Activated CD8-positive, alpha-beta T cell treated with anti-CD3 and anti-CD28 coated beads for 36 hours (primary cell): ENCODE measurements around the gene SH3BGR. TPM values are rescaled to one million over a fixed set of nuclear protein-coding genes. Genes with fewer than 3 reads are reported as not detected.
"Not testable (repeated sequence)": the region's sequence is repeated elsewhere in the genome, so short reads cannot be mapped to it uniquely, and the experiment has no call there.

Experiments used
- ATAC-seq: fragments of 200-7000 bp; cut with Tn5 transposase; one replicate; pipeline ENCODE4 v1.10.0; 2021; ENCODE audit warnings: mild to moderate bottlenecking, moderate library complexity
- CTCF ChIA-PET: fragments of 350-600 bp; sonication (Branson Sonifier 250); formaldehyde crosslinking; loops from one replicate; lab custom pipeline; 2021; ENCODE audit warnings: antibody characterized with exemption; lab: Charles Lee
- POLR2A ChIA-PET: fragments of 350-600 bp; sonication (Branson Sonifier 250); formaldehyde crosslinking; loops from one replicate; lab custom pipeline; 2021; ENCODE audit warnings: antibody characterized with exemption; lab: Charles Lee
- DNase-seq: peaks from one replicate; pipeline ENCODE4 v3.0.0-alpha.2; 2020
- H3K27ac Mint-ChIP-seq: one replicate; pipeline ENCODE4 v1.8.0; 2021; ENCODE audit warnings: mild to moderate bottlenecking, mixed read lengths
- H3K27me3 Mint-ChIP-seq: one replicate; pipeline ENCODE4 v1.8.0; 2021; ENCODE audit warnings: mixed read lengths
- H3K36me3 Mint-ChIP-seq: one replicate; pipeline ENCODE4 v1.8.0; 2021; ENCODE audit warnings: low read depth, mixed read lengths
- H3K4me1 Mint-ChIP-seq: one replicate; pipeline ENCODE4 v1.8.0; 2021; ENCODE audit warnings: low read depth, mixed read lengths
- H3K4me3 Mint-ChIP-seq: one replicate; pipeline ENCODE4 v1.8.0; 2021; ENCODE audit warnings: mild to moderate bottlenecking, moderate library complexity, mixed read lengths
- H3K9me3 Mint-ChIP-seq: one replicate; pipeline ENCODE4 v1.8.0; 2021; ENCODE audit warnings: mixed read lengths
- CTCF ChIP-seq: fragments of 200-600 bp; IDR thresholded peaks from one replicate; pipeline ENCODE4 v1.8.0; 2022; ENCODE audit warnings: antibody characterized with exemption, mild to moderate bottlenecking
- intact Hi-C: fragments of 100-400 bp; cut with micrococcal nuclease; formaldehyde crosslinking; loops from one replicate; pipeline ENCODE4 v1.10.0; 2022
- total RNA-seq, 2 experiments: library from RNA; stranded (reverse); gene quantifications; one replicate each; pipeline ENCODE4 v1.2.3, GENCODE V29; 2021

The SH3BGR gene
- total RNA-seq, 2 experiments from 2014 or later: 4.5 to 4.8 TPM

- POLR2A ChIA-PET: no interaction called here
- TF ChIP-seq CTCF: no peak
- no peak for ATAC-seq
- H3K4me3 Mint-ChIP-seq: no peak overlapping the region
- CTCF ChIA-PET: interaction anchor here (0.8 kb wide), 1 partner anchor 19 kb away, joined by 3 read pairs; no protein-coding TSS in a partner anchor
- DNase-seq: no peak
- H3K9me3 Mint-ChIP-seq: no peaks in the 10 kb centered on the region
- H3K4me1 Mint-ChIP-seq: no peaks in the 10 kb centered on the region
- H3K36me3 Mint-ChIP-seq: no peaks in the 10 kb centered on the region
- peaks cover 8% of the 10 kb centered on the region for H3K27me3 Mint-ChIP-seq
- H3K27ac Mint-ChIP-seq: no peak overlapping the region
- intact Hi-C loops: no loop called here
Observed at GRCh38 chr21:39536835-39537234, 85.1 kb downstream of the SH3BGR start.

DNA sequence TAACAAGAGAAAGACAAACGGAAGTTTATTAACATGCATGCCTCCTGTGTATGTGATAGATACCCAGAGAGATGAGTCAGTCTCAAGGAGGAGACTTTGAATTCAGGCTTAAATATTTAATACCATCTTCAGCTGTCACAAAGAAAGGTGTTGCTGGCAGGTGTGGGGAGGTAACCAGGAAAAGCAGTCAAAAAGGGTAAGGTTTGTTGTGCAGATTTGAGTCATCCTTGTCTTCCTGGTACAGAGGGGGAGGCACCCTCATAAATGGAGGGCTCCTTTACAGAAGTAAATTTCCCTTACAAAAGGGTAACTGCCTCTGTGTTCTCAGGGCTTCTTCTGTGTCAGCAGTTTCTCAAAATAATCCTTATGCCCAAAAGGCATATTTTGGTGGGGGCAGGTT, 85.8 kb downstream of the SH3BGR start:
- no peak overlapping the region for H3K4me3 Mint-ChIP-seq
- ChIA-PET POLR2A (no interaction called here), CTCF (interaction anchor here (0.8 kb wide), 1 partner anchor 19 kb away, joined by 3 read pairs; no protein-coding TSS in a partner anchor)
- H3K27ac Mint-ChIP-seq: no peak overlapping the region
- DNase-seq (no peak), ATAC-seq (no peak)
- no peaks in the 10 kb centered on the region for H3K9me3 Mint-ChIP-seq
- TF ChIP-seq CTCF: no peak
- peaks cover 10% of the 10 kb centered on the region for H3K27me3 Mint-ChIP-seq
- H3K4me1 Mint-ChIP-seq: no peaks in the 10 kb centered on the region
- intact Hi-C loops: no loop called here
- no peaks in the 10 kb centered on the region for H3K36me3 Mint-ChIP-seq

DNA sequence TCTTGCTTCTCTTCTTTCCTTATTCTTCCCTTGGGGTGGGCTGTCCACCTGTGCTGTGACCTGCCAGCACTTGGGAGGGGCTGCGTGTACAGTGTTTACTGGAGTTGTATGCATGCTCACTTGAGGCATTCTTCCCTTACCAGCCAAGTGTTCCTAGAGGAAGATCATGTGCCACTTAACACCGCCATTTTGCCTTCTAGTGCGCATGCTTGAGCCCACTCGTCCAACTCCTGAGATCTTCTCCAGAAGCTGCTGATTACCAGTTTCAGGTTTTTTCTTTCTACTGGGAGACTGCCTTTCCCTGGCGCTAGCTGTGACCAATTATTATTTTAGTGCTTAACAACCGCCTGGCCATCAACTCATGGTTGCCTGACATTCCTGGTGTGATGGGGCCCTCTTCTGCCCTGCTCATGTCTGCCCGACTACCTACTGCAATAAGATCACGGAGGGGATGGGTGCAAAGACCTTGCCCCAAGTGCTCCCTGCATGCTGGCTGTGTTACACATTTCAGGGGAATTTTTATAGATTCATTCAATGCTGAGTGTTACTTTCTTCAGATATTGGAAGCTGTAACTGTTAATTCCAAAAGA, 86.8 kb downstream of the SH3BGR start:
- ChIA-PET CTCF (no interaction called here), POLR2A (no interaction called here)
- no peaks in the 10 kb centered on the region for H3K4me1 Mint-ChIP-seq
- peaks cover 7% of the 10 kb centered on the region for H3K27me3 Mint-ChIP-seq
- ATAC-seq (no peak), DNase-seq (no peak)
- H3K36me3 Mint-ChIP-seq: no peaks in the 10 kb centered on the region
- intact Hi-C loops: no loop called here
- H3K4me3 Mint-ChIP-seq: no peak overlapping the region
- no peak for TF ChIP-seq CTCF
- H3K27ac Mint-ChIP-seq: no peak overlapping the region
- no peaks in the 10 kb centered on the region for H3K9me3 Mint-ChIP-seq

DNA sequence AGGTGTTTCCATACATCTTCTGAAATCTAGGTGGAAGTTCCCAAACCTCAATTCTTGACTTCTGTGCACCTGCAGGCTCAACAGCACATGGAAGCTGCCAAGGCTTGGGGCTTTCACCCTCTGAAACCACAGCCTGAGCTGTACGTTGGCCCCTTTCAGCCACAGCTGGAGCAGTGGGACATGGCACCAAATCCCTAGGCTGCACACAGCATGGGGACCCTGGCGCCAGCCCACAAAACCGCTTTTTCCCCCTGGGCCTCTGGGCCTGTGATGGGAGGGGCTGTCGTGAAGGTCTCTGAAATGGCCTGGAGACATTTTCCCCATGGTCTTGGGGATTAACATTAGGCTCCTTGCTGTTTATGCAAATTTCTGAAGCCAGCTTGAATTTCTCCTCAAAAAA, 88.6 kb downstream of the SH3BGR start:
- H3K4me1 Mint-ChIP-seq, DNase-seq, H3K27me3 Mint-ChIP-seq, CTCF ChIA-PET, H3K9me3 Mint-ChIP-seq, H3K36me3 Mint-ChIP-seq, H3K4me3 Mint-ChIP-seq, H3K27ac Mint-ChIP-seq, intact Hi-C loops, ATAC-seq: not testable (repeated sequence)
- POLR2A ChIA-PET: interaction anchor here (0.7 kb wide), 1 partner anchor 73 kb away, joined by 3 read pairs; no protein-coding TSS in a partner anchor

DNA sequence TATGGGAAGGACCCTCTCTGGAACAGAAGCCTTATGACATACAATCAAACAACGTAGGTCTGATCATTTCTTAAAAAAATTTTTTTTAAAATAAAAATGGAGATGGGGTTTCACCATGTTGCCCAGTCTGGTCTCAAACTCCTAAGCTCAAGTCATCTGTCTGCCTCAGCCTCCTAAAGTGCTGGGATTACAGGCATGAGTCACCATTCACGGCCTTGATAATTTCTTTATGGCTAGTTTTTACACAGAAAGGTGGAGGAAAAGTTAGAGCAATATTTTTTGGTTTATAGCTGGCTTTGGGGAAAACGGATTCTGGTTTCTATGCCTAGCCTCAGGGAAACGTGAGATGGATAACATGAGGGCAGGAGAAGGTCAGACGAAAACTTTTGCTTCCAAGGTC, 91.0 kb downstream of the SH3BGR start:
- no peak for ATAC-seq
- CTCF ChIA-PET: no interaction called here

More for the DNA sequence above, 91.0 kb downstream of the SH3BGR start:
- Mint-ChIP-seq H3K36me3 (no peaks in the 10 kb centered on the region), H3K27ac (no peak overlapping the region), H3K4me1 (no peaks in the 10 kb centered on the region), H3K9me3 (no peaks in the 10 kb centered on the region), H3K4me3 (no peak overlapping the region), H3K27me3 (peaks cover 4% of the 10 kb centered on the region)
- no peak for DNase-seq
- TF ChIP-seq CTCF: no peak
- intact Hi-C loops: no loop called here
- POLR2A ChIA-PET: no interaction called here
